ENCODE results near the gene RANBP3.

The RANBP3 gene

GRCh38 chr19:5958074-5958850 is 19.7 kb downstream of the RANBP3 start:
- Mint-ChIP-seq H3K9me3 (no peaks in the 10 kb centered on the region), H3K27me3 (ENCODE audit: low read depth) (peaks cover 4% of the 10 kb centered on the region), H3K27ac (peak overlapping the region; percentile 63 to 82 (median 80)), H3K36me3 (ENCODE audit: low read depth) (no peaks in the 10 kb centered on the region), H3K4me3 (no peak overlapping the region), H3K4me1 (peaks cover 77% of the 10 kb centered on the region)
- no peak for TF ChIP-seq CTCF (IDR thresholded peaks at IDR 0.05; ENCODE audit: unreplicated experiment in 3 of 3)

GRCh38 chr19:5957170-5957569 is 20.8 kb downstream of the RANBP3 start:
- Mint-ChIP-seq H3K27me3 (ENCODE audit: low read depth) (peaks cover 4% of the 10 kb centered on the region), H3K4me1 (peaks cover 78% of the 10 kb centered on the region), H3K36me3 (ENCODE audit: low read depth) (no peaks in the 10 kb centered on the region)

GRCh38 chr19:5956728-5957127 is 21.2 kb downstream of the RANBP3 start:
- Mint-ChIP-seq H3K9me3 (no peaks in the 10 kb centered on the region), H3K27me3 (ENCODE audit: low read depth) (peaks cover 4% of the 10 kb centered on the region), H3K27ac (peak overlapping the region in 2 of 3 experiments; percentile 63 to 82), H3K36me3 (ENCODE audit: low read depth) (no peaks in the 10 kb centered on the region), H3K4me1 (peaks cover 78% of the 10 kb centered on the region), H3K4me3 (no peak overlapping the region)
- TF ChIP-seq CTCF (IDR thresholded peaks at IDR 0.05; ENCODE audit: unreplicated experiment in 3 of 3) = no peak

More at GRCh38 chr19:5957170-5957569, 20.8 kb downstream of the RANBP3 start:
- peak overlapping the region; percentile 60 to 82 (median 63) for H3K27ac Mint-ChIP-seq
- TF ChIP-seq CTCF (IDR thresholded peaks at IDR 0.05; ENCODE audit: unreplicated experiment in 3 of 3) = no peak
- H3K9me3 Mint-ChIP-seq = no peaks in the 10 kb centered on the region
- H3K4me3 Mint-ChIP-seq = no peak overlapping the region

GRCh38 chr19:5956323-5956722 is 21.6 kb downstream of the RANBP3 start:
- no peak for TF ChIP-seq CTCF (IDR thresholded peaks at IDR 0.05; ENCODE audit: unreplicated experiment in 3 of 3)
- Mint-ChIP-seq H3K4me1 (peaks cover 81% of the 10 kb centered on the region), H3K4me3 (no peak overlapping the region), H3K27me3 (ENCODE audit: low read depth) (peaks cover 4% of the 10 kb centered on the region), H3K27ac (peak overlapping the region in 2 of 3 experiments; percentile 63 to 82), H3K9me3 (no peaks in the 10 kb centered on the region), H3K36me3 (ENCODE audit: low read depth) (no peaks in the 10 kb centered on the region)

- peaks cover 82% of the 10 kb centered on the region for H3K4me1 Mint-ChIP-seq
- peak overlapping the region; percentile 70 to 84 (median 77) for H3K27ac Mint-ChIP-seq
- no peaks in the 10 kb centered on the region for H3K36me3 Mint-ChIP-seq (ENCODE audit: low read depth)
- no peak for TF ChIP-seq CTCF (IDR thresholded peaks at IDR 0.05; ENCODE audit: unreplicated experiment in 3 of 3)
- H3K4me3 Mint-ChIP-seq = no peak overlapping the region
- no peaks in the 10 kb centered on the region for H3K9me3 Mint-ChIP-seq
- peaks cover 4% of the 10 kb centered on the region for H3K27me3 Mint-ChIP-seq (ENCODE audit: low read depth)
Measured at GRCh38 chr19:5955636-5955935, 22.4 kb downstream of the RANBP3 start.

GRCh38 chr19:5954293-5954692 is 23.6 kb downstream of the RANBP3 start:
- Mint-ChIP-seq H3K4me1 (peaks cover 86% of the 10 kb centered on the region), H3K27me3 (ENCODE audit: low read depth) (peaks cover 4% of the 10 kb centered on the region), H3K27ac (peak overlapping the region; percentile 77 to 89 (median 84)), H3K4me3 (peak overlapping the region; percentile 6 to 43 (median 31)), H3K36me3 (ENCODE audit: low read depth) (peaks cover 4% of the 10 kb centered on the region), H3K9me3 (no peaks in the 10 kb centered on the region)
- no peak for TF ChIP-seq CTCF (IDR thresholded peaks at IDR 0.05; ENCODE audit: unreplicated experiment in 3 of 3)

Measured in nephron (organoid).